GM19023 (cell line): Measurements from ENCODE around the gene UQCC5.

Experiments
- ATAC-seq: cut with Tn5 transposase; IDR thresholded peaks from one replicate; pipeline ENCODE4 v1.9.1; 2021; ENCODE audit warnings: mild to moderate bottlenecking, moderate library complexity; ENCODE audit not compliant: unreplicated experiment

Gene UQCC5

GRCh38 chr3:52503788-52504424 is 32.5 kb upstream of the UQCC5 start:
- ATAC-seq: no peak

GRCh38 chr3:52504977-52505376 is 31.4 kb upstream of the UQCC5 start:
- ATAC-seq: no peak

DNA sequence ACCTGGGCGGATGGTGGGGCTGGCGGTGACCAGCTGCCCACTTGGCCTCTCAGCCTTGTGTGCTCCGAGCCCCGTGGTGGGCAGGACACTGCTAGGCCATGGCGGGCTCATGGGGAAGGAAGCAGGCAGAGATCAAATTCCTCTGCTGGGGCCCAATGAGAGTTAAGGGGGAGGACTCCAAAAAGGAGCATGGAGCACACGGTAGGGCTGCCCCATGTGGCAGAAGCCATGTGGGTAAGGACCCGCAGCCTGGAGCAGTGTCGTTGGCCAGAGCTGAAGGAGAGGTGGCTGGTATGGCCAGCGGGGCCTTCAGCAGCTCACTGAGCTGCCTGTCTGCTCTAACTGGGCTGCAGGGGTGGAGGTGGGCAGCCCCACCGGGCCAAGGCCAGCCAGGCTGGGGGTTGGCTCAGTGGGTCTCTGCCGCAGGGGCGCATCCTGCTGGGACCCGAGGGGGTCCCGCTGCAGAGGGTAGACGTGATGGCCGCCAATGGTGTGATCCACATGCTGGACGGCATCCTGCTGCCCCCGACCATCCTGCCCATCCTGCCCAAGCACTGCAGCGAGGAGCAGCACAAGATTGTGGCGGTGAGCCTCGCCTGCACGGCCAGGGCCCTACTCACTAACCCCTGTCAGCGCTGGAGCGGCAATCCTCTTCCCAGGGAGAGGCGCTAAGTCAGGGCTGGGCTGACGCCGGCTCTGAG is 30.0 kb upstream of the UQCC5 start:
- no peak for ATAC-seq

- no peak for ATAC-seq
These were observed 29.0 kb upstream of the UQCC5 start for GRCh38 chr3:52507359-52507758.

DNA sequence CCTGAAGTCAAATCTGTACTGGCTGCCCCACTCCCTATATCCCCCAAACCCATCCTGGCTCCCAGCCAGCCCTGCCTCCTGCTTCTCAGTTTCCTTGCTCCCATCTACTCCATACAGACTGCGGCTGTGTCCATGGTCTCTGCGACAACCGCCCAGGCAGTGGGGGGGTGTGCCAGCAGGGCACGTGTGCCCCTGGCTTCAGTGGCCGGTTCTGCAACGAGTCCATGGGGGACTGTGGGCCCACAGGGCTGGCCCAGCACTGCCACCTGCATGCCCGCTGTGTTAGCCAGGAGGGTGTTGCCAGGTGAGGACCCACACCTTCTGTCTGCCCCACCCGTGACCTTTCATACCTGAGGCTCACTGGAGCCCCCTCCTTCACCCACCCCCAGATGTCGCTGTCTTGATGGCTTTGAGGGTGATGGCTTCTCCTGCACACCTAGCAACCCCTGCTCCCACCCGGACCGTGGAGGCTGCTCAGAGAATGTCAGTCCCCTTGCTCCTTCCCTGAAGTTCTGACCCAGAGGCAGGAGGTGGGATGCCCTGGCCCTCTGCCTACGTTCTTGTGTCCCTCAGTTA is 26.6 kb upstream of the UQCC5 start:
- no peak for ATAC-seq

DNA sequence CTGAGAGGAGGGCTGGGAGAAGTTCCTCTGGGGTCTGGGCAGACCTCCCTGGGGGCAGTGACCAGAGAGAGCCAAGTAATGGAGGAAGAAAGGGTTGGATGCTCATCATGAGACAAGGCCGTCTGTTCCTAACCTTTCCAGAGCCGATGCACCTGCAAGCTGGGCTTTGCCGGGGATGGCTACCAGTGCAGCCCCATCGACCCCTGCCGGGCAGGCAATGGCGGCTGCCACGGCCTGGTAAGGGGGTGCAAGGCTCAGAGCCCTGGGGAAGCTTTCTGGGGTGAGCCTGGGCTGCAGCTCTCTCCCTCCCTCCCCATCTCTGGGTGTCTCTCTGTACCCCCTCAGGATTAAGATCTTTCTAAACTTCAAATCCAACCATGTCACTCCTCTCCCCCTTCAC is 24.9 kb upstream of the UQCC5 start:
- ATAC-seq: no peak

DNA sequence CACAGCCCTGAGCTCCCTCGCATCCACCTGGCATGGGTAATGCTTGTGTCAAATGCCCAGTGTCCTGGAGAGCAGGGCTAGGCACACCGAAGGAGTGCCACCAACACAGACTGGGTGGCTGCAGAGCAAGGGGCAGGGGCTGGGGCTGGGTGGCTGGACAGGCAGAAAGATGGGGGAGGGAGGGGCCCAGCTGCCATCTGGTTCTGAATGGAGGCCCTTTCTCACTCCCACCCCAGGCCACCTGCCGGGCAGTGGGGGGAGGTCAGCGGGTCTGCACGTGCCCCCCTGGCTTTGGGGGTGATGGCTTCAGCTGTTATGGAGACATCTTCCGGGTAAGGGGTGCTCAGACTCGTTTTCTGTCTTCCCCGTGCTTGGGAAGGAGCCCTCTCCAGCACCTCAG is 24.3 kb upstream of the UQCC5 start:
- no peak for ATAC-seq

DNA sequence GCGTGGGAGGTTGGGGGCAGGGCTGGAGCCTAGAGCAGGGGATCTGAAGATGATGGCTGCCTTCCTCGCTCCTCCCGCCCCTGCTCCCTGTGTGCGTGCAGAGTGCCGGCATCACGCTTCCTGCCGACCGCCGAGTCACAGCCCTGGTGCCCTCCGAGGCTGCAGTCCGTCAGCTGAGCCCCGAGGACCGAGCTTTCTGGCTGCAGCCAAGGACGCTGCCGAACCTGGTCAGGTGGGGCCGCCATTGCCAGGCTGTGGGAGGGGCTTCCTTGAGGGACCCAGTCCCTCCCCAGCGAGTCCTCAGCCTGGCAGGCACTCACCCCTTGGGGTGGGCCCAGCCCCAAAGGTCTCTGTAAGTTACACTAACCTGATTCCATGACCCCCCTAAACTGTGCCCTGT is 23.7 kb upstream of the UQCC5 start:
- ATAC-seq: no peak

DNA sequence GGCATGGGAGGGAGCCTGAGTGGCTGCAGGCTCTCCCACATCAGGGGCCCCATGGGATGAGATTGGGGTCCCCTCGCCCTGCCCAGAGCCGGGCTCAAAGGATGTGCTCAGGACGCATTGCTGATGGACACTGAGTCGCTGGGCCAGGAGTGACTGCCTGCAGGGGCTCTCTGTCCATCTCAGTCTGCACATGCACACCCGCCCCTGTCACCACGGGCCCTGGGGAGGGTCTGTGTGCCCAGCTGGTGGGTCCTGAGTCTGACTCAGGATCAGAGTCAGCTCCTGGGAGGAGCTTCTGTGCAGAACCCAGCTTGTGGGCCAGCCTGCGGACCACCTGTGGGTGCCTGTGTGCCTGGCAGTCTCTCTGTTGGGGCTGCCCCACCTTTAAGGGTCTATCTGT is 23.1 kb upstream of the UQCC5 start:
- ATAC-seq: no peak

- ATAC-seq: no peak
These were observed 21.8 kb upstream of the UQCC5 start for GRCh38 chr3:52514576-52514975.

DNA sequence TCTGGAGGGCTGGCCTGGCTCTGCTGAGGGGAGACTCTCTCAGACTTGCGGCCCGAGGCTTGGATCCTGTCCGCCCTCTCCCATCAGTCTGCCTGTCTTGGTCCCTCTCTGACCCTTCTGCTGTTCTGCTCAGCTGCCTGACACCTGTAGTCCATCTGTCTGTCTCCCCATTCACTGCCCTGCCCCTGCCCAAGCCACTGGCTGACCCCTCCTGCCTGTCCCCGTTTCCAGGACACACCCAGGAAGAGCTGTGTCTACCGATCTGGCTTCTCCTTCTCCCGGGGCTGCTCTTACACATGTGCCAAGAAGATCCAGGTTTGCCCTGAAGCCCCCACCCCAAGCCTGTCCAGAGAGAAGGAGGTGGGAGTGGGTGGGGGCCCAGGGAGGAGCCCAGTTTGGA is 21.2 kb upstream of the UQCC5 start:
- ATAC-seq: no peak

DNA sequence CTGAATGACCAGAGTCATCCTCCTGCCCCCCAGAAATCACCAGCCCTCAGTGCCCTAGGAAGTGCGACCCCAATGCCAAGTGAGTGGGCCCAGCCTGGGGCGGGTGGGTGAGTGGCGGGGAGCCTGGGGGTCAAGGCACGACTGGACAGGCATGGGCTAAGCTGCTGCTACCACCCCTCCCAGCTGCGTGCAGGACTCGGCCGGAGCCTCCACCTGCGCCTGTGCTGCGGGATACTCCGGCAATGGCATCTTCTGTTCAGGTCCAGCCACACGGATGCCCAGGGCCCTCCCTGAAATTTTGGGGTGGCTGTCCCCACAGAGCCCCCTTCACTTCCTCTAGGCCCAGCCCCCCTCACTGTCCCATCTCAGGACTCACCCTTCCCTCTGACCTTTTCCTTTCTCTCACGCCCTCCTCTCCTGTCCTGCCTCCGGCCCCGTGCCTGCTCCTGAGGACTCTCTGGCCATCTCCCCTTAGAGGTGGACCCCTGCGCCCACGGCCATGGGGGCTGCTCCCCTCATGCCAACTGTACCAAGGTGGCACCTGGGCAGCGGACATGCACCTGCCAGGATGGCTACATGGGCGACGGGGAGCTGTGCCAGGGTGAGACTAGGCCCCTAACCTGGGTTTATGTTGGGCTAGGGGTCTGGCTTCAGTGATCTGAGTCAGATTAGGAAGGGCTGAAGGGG is 19.8 kb upstream of the UQCC5 start:
- no peak for ATAC-seq

DNA sequence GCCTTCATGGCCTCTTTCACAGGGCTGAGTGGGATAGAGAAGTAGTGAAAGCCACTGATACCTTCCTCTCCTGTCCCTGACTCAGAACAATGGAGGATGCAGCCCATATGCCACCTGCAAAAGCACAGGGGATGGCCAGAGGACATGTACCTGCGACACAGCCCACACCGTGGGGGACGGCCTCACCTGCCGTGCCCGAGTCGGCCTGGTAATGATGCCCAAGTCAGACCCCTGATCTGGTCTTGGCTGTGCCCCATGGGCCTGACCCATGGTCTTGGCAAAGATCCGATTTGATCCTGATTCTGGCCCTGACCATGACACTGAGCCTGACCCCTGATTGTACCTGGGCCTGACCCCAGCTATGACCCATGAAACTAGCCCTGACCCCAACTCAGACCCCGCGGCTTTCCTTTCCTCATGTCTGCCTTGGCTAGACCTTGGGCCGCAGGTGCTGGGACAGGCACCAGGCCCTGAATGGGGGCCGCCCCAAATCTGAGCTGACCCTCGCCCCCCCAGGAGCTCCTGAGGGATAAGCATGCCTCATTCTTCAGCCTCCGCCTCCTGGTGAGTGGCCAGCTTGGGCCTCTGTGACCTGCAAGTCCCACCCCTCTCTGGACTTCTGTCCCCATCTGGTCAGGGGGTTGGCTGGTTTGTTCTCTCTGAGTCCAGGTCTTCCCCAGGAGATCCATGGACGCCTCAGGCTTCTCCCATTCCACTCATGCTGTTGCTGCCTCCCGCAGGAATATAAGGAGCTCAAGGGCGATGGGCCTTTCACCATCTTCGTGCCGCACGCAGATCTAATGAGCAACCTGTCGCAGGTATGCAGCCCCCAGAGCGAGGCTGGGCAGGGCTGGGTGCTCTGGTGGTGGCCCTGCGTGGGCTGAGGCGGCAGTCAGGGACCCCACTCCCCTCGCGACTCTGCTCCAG is 18.3 kb upstream of the UQCC5 start:
- ATAC-seq: no peak

DNA sequence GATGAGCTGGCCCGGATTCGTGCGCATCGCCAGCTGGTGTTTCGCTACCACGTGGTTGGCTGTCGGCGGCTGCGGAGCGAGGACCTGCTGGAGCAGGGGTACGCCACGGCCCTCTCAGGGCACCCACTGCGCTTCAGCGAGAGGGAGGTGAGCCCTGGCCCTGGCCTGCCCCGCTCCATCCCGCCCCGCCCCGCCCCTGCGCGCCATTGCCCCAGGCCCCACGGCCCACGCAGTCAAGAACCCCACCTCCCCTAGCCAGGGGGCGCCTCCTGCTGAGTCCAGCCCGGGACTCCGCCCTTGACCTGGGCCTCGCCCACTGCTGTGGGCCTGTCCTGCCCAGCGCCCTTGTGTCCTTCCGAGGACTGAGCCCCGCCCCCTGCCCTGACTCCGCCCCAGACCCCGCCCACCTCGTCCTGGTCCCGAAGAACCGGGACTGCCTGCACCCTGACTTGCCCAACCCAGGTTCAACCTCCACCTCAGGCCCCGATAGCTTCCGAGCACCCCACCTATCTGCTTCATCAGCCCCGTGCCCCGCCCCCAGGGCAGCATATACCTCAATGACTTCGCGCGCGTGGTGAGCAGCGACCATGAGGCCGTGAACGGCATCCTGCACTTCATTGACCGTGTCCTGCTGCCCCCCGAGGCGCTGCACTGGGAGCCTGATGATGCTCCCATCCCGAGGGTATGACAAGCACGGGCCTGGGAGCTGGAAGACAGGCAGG is 17.5 kb upstream of the UQCC5 start:
- ATAC-seq: no peak

DNA sequence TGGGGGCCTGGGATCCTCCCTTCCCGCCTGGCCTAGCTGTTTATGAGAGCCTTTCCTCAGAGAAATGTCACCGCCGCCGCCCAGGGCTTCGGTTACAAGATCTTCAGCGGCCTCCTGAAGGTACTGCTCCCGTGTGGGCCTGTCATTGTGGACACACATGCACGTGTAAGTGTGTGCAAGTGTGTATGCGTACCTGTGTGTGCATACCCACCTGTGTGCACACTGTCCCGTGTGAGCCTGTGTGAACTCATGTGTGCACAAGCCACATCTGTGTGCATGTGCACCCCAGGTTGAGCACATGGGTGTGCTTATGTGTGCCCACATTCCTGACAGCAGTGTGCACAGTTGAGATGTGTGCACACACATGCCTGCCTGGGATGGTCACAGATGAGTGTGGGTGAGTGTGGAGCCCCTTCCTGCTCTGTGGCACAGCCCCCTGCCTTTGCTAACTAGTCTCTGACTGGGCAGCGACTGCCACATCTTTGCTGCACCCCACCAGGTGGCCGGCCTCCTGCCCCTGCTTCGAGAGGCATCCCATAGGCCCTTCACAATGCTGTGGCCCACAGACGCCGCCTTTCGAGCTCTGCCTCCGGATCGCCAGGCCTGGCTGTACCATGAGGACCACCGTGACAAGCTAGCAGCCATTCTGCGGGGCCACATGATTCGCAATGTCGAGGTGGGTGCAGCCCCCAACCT is 16.8 kb upstream of the UQCC5 start:
- ATAC-seq: no peak

DNA sequence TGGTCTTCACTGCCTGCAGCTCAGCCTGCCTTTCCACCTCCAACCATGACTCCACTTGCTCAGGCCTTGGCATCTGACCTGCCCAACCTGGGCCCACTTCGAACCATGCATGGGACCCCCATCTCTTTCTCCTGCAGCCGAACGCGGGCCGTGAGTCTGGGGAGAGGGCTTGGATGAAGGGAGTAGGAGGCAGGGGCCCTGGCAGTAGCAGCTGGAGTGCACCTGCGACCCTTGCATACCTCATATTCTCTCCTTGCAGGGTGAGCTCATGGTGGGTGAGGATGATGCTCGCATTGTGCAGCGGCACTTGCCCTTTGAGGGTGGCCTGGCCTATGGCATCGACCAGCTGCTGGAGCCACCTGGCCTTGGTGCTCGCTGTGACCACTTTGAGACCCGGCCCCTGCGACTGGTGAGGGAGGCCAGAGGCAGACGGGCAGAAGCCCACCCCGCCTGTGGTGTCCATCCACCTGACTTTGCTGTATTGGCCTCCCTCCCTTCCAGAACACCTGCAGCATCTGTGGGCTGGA is 16.2 kb upstream of the UQCC5 start:
- ATAC-seq: no peak

DNA sequence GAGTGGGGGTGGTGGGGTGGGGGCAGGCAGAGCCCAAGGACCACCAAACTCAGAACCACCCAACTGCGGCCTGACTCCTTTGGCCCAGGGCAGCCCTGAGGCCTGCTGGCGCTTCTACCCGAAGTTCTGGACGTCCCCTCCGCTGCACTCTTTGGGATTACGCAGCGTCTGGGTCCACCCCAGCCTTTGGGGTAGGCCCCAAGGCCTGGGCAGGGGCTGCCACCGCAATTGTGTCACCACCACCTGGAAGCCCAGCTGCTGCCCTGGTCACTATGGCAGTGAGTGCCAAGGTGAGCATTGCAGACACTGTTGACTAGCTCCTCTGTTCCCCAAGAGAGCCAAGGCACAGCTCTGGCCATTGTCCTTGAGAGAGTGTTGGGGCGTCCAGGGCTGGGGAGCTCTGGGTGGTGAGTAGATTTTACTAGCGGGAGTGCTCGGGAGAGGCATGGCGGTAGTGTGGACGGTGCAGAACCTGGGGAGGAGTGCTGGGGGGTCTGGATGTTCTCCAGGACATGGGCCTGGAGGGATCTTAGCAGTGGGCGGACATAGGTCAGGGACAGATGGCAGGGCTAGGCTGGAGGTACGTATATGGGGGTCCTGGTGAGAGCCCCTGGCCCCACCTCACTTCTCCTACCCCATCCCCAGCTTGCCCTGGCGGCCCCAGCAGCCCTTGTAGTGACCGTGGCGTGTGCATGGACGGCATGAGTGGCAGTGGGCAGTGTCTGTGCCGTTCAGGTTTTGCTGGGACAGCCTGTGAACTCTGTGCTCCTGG is 15.5 kb upstream of the UQCC5 start:
- no peak for ATAC-seq

DNA sequence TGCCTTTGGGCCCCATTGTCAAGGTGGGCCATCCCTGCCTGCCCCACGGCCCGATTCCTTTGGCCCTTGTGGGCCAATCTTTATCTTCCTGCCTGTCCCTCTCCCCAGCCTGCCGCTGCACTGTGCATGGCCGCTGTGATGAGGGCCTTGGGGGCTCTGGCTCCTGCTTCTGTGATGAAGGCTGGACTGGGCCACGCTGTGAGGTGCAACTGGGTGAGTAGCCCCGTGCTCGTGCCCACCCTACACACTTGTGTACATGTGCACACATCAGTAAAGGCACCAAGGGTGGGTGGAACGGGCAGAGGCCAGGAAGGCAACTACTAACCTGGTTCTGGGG is 14.9 kb upstream of the UQCC5 start:
- no peak for ATAC-seq
